OCI-LY7 (cell line): ENCODE data around the gene ANKS1B. TPM values are rescaled to one million over a fixed set of nuclear protein-coding genes. Genes with fewer than 3 reads are reported as not detected.

Source experiments
- BruUV-seq: library from RNA; stranded (reverse); fragments of 400-500 nt; replicated peaks from 2 replicates; lab custom pipeline; 2021; lab: Mats Ljungman, UMichigan
- CTCF ChIA-PET: fragments of 300-600 bp; sonication (Branson Sonifier 250); formaldehyde crosslinking; loops from one replicate; lab custom pipeline; 2022; ENCODE audit warnings: antibody characterized with exemption; ENCODE audit not compliant: unreplicated experiment; lab: Charles Lee
- POLR2A ChIA-PET: fragments of 300-600 bp; sonication (Branson Sonifier 250); formaldehyde crosslinking; loops from one replicate; lab custom pipeline; 2022; ENCODE audit warnings: antibody characterized with exemption; lab: Charles Lee
- DNase-seq: peaks from one replicate; pipeline ENCODE4 v3.0.0-alpha.2; 2015; ENCODE audit warnings: low spot score
- H2AFZ ChIP-seq: fragments of 200-600 bp; sonication (generic), shearing (Covaris generic); 2 replicates; pipeline ENCODE4 v1.6.1; 2014; ENCODE audit warnings: mild to moderate bottlenecking, antibody characterized with exemption, low read length, moderate library complexity
- H3K27ac ChIP-seq: fragments of 200-600 bp; sonication (generic); 2 replicates; pipeline ENCODE4 v1.5.1; 2014; ENCODE audit warnings: mixed run types, low read depth, mild to moderate bottlenecking, moderate library complexity, low read length, inconsistent platforms; ENCODE audit not compliant: poor library complexity, severe bottlenecking
- H3K36me3 ChIP-seq: fragments of 200-600 bp; sonication (generic); 2 replicates; pipeline ENCODE4 v1.6.1; 2014; ENCODE audit warnings: mild to moderate bottlenecking, antibody characterized with exemption, low read length, moderate library complexity, mixed read lengths; ENCODE audit not compliant: insufficient read depth
- H3K4me1 ChIP-seq: fragments of 200-600 bp; sonication (generic); 2 replicates; pipeline ENCODE4 v1.5.1; 2014; ENCODE audit warnings: mild to moderate bottlenecking, low read length; ENCODE audit not compliant: insufficient read depth, poor library complexity, severe bottlenecking
- H3K4me2 ChIP-seq: fragments of 200-600 bp; sonication (generic); 2 replicates; pipeline ENCODE4 v1.6.1; 2014; ENCODE audit warnings: mild to moderate bottlenecking, low read length
- H3K4me3 ChIP-seq: fragments of 200-600 bp; sonication (generic); 2 replicates; pipeline ENCODE4 v1.5.1; 2014; ENCODE audit warnings: mild to moderate bottlenecking, low read depth, low read length; ENCODE audit not compliant: poor library complexity, severe bottlenecking
- H3K79me2 ChIP-seq: fragments of 200-600 bp; sonication (generic); 2 replicates; pipeline ENCODE4 v1.6.1; 2016; ENCODE audit warnings: low read depth, mild to moderate bottlenecking, low read length, moderate library complexity, mixed read lengths; ENCODE audit not compliant: insufficient read depth
- H3K9me2 ChIP-seq: fragments of 200-600 bp; sonication (generic); 2 replicates; pipeline ENCODE4 v1.6.1; 2016; ENCODE audit warnings: mild to moderate bottlenecking, low read length, mixed read lengths; ENCODE audit not compliant: insufficient read depth
- H3K9me3 ChIP-seq: fragments of 200-600 bp; sonication (generic); 2 replicates; pipeline ENCODE4 v1.6.1; 2014; ENCODE audit warnings: mild to moderate bottlenecking, mixed run types, low read length, mixed read lengths
- H4K20me1 ChIP-seq: fragments of 200-600 bp; sonication (generic); 2 replicates; pipeline ENCODE4 v1.6.1; 2014; ENCODE audit warnings: mild to moderate bottlenecking, antibody characterized with exemption, low read length, moderate library complexity, mixed read lengths; ENCODE audit not compliant: insufficient read depth
- EZH2phosphoT487 ChIP-seq: fragments of 200-600 bp; sonication (generic); IDR thresholded peaks from 2 replicates; pipeline ENCODE4 v1.6.1; 2018; ENCODE audit warnings: low read depth, borderline replicate concordance, mild to moderate bottlenecking, mixed run types, antibody characterized with exemption, low read length, moderate library complexity, mixed read lengths
- intact Hi-C: fragments of 100-400 bp; cut with micrococcal nuclease; formaldehyde crosslinking; loops from one replicate; pipeline ENCODE4 v1.10.0; 2022; ENCODE audit not compliant: unreplicated experiment
- total RNA-seq, 2 experiments: library from RNA; depleted of rRNA in 1 of 2; stranded (reverse); fragments of >200 nt in 1 of 2; shearing (Covaris generic) in 1 of 2; gene quantifications; 2 replicates each; pipeline ENCODE4 v1.2.3, GENCODE V29; 2014 to 2022
- TF ChIP-seq, protein P1 (sequence below): fragments of 200-600 bp; sonication (generic); conservative IDR thresholded peaks from 2 replicates; pipeline ENCODE4 v1.5.1; 2014; ENCODE audit warnings: mild to moderate bottlenecking, antibody characterized with exemption, low read length, moderate library complexity, mixed read lengths

The ANKS1B gene
- total RNA-seq, 2 experiments from 2014 or later, result 2.9 to 6.0 TPM

DNA sequence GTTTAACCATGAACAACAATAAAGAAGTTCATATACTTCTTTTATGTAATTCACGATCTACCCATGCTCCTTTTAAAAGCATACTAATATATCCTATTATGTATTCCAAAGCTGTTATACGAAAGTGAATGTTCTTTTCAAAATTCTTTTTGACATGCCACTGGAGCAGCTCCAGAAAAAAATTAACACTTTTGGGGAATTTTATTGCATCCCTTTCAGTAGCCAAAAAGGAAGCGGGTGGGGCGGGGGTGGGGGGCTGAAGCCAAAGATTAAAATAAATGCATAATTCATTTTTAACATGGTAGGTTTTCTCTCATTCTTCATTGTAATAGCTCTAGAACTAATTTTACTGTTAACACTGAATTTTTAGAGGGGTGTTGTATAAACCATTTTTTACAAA lies 123.0 kb downstream of the ANKS1B start:
- H2AFZ ChIP-seq, result no peak overlapping the region
- no peaks in the 10 kb centered on the region for H3K9me2 ChIP-seq
- H3K4me1 ChIP-seq, result no peaks in the 10 kb centered on the region
- H3K27ac ChIP-seq, result no peak overlapping the region
- BruUV-seq, result no TSS peak
- intact Hi-C loops, result no loop called here
- no peaks in the 10 kb centered on the region for H3K9me3 ChIP-seq
- DNase-seq, result no peak
- H3K4me3 ChIP-seq, result no peak overlapping the region
- no peaks in the 10 kb centered on the region for H3K79me2 ChIP-seq
- CTCF ChIA-PET, result no interaction called here
- H4K20me1 ChIP-seq, result no peaks in the 10 kb centered on the region
- TF ChIP-seq, protein P1, sequence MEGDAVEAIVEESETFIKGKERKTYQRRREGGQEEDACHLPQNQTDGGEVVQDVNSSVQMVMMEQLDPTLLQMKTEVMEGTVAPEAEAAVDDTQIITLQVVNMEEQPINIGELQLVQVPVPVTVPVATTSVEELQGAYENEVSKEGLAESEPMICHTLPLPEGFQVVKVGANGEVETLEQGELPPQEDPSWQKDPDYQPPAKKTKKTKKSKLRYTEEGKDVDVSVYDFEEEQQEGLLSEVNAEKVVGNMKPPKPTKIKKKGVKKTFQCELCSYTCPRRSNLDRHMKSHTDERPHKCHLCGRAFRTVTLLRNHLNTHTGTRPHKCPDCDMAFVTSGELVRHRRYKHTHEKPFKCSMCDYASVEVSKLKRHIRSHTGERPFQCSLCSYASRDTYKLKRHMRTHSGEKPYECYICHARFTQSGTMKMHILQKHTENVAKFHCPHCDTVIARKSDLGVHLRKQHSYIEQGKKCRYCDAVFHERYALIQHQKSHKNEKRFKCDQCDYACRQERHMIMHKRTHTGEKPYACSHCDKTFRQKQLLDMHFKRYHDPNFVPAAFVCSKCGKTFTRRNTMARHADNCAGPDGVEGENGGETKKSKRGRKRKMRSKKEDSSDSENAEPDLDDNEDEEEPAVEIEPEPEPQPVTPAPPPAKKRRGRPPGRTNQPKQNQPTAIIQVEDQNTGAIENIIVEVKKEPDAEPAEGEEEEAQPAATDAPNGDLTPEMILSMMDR, result no peak
- no peak for TF ChIP-seq EZH2phosphoT487
- H3K4me2 ChIP-seq, result no peak overlapping the region
- POLR2A ChIA-PET, result no interaction called here
- no peaks in the 10 kb centered on the region for H3K36me3 ChIP-seq

GRCh38 chr12:99859126-99859525 lies 125.6 kb downstream of the ANKS1B start:
- TF ChIP-seq, protein P1, result no peak
- no peak for TF ChIP-seq EZH2phosphoT487

GRCh38 chr12:99852666-99853065 lies 132.1 kb downstream of the ANKS1B start:
- H4K20me1 ChIP-seq, result no peaks in the 10 kb centered on the region
- no peak overlapping the region for H2AFZ ChIP-seq
- no peaks in the 10 kb centered on the region for H3K36me3 ChIP-seq
- ChIA-PET POLR2A (interaction anchor here (1.4 kb wide), 1 partner anchor 13 kb away, joined by 4 read pairs; no protein-coding TSS in a partner anchor), CTCF (no interaction called here)
- intact Hi-C loops, result no loop called here
- H3K9me3 ChIP-seq, result no peaks in the 10 kb centered on the region
- H3K27ac ChIP-seq, result no peak overlapping the region
- H3K79me2 ChIP-seq, result no peaks in the 10 kb centered on the region
- no peak overlapping the region for H3K4me3 ChIP-seq
- no peak overlapping the region for H3K4me2 ChIP-seq
- H3K4me1 ChIP-seq, result no peaks in the 10 kb centered on the region
- H3K9me2 ChIP-seq, result no peaks in the 10 kb centered on the region
- no TSS peak for BruUV-seq
- no peak for DNase-seq
- TF ChIP-seq, protein P1, result no peak
- no peak for TF ChIP-seq EZH2phosphoT487

More at GRCh38 chr12:99859126-99859525, 125.6 kb downstream of the ANKS1B start:
- Histone ChIP-seq H3K4me1 (no peaks in the 10 kb centered on the region), H3K9me2 (no peaks in the 10 kb centered on the region), H3K4me3 (no peak overlapping the region), H3K79me2 (no peaks in the 10 kb centered on the region), H3K9me3 (no peaks in the 10 kb centered on the region), H3K36me3 (no peaks in the 10 kb centered on the region), H3K4me2 (no peak overlapping the region), H2AFZ (no peak overlapping the region), H4K20me1 (no peaks in the 10 kb centered on the region), H3K27ac (no peak overlapping the region)
- POLR2A ChIA-PET, result no interaction called here
- CTCF ChIA-PET, result no interaction called here
- no TSS peak for BruUV-seq
- intact Hi-C loops, result no loop called here
- DNase-seq, result no peak
